H1 (cell line): ENCODE results near the gene CASP4. TPM values are rescaled to one million over a fixed set of nuclear protein-coding genes. Genes with fewer than 3 reads are reported as not detected.

Experiments
- CTCF ChIA-PET: fragments of 300-600 bp; sonication (Branson Sonifier 250); formaldehyde crosslinking; loops from one replicate; lab custom pipeline; 2021; ENCODE audit not compliant: partially characterized antibody; lab: Charles Lee
- POLR2A ChIA-PET: fragments of 300-600 bp; sonication (Branson Sonifier 250); formaldehyde crosslinking; loops from one replicate; lab custom pipeline; 2021; ENCODE audit warnings: inconsistent platforms; ENCODE audit not compliant: partially characterized antibody; lab: Charles Lee
- DNase-seq, 2 experiments: peaks; one replicate each; pipeline versions ENCODE4 v3.0.0 to v3.0.0-alpha.2; 2010 to 2022; ENCODE audit warnings: low spot score in 2 of 2, low read depth in 1 of 2, mixed read lengths in 1 of 2
- FAIRE-seq: peaks from 2 replicates; lab custom pipeline; 2011; peaks lifted over from hg19 to GRCh38; lab: Jason Lieb, UNC
- H2AFZ ChIP-seq: 2 replicates; pipeline ENCODE4 v1.8.1; 2012; ENCODE audit warnings: low read length, inconsistent platforms
- H2AK5ac ChIP-seq: 2 replicates; pipeline ENCODE4 v1.6.1; 2013; ENCODE audit warnings: low read depth, low read length
- H2BK120ac ChIP-seq: replicated peaks from 2 replicates; pipeline ENCODE3; 2013; ENCODE audit warnings: low read depth, low read length, inconsistent platforms
- H2BK12ac ChIP-seq: 2 replicates; pipeline ENCODE4 v1.6.1; 2013; ENCODE audit warnings: low read depth, low read length
- H2BK15ac ChIP-seq: 2 replicates; pipeline ENCODE4 v1.6.1; 2013; ENCODE audit warnings: low read length
- H2BK20ac ChIP-seq: 2 replicates; pipeline ENCODE4 v1.6.1; 2013; ENCODE audit warnings: low read length
- H2BK5ac ChIP-seq: 2 replicates; pipeline ENCODE4 v1.6.1; 2013; ENCODE audit warnings: low read depth, low read length
- H3K14ac ChIP-seq: 2 replicates; pipeline ENCODE4 v1.6.1; 2013; ENCODE audit warnings: inconsistent platforms; ENCODE audit not compliant: insufficient read length
- H3K18ac ChIP-seq: 2 replicates; pipeline ENCODE4 v1.6.1; 2013; ENCODE audit warnings: low read length; ENCODE audit errors: extremely low read depth
- H3K23ac ChIP-seq: 2 replicates; pipeline ENCODE4 v1.6.1; 2013; ENCODE audit warnings: inconsistent platforms; ENCODE audit not compliant: insufficient read length
- H3K23me2 ChIP-seq: 2 replicates; pipeline ENCODE4 v1.6.1; 2013; ENCODE audit warnings: low read depth, low read length
- H3K27ac ChIP-seq: 2 replicates; pipeline ENCODE4 v1.6.1; 2011; ENCODE audit warnings: low read depth, low read length, inconsistent platforms
- H3K27me3 ChIP-seq, 4 experiments: replicated peaks in 1 of 4; 1 replicate in 1 of 4; 2 replicates in 3 of 4; pipeline versions ENCODE4 v1.6.1 to v1.8.1; 2011 to 2013; ENCODE audit warnings: low read length in 3 of 4, mild to moderate bottlenecking in 3 of 4, inconsistent platforms in 2 of 4, mixed read lengths in 2 of 4, moderate library complexity in 1 of 4; ENCODE audit not compliant: control insufficient read depth in 3 of 4, insufficient read depth in 3 of 4; ENCODE audit errors: extremely low read depth in 1 of 4
- H3K36me3 ChIP-seq, 4 experiments: 2 replicates each; pipeline versions ENCODE4 v1.6.1 to v1.8.1; 2011 to 2013; ENCODE audit warnings: mild to moderate bottlenecking in 4 of 4, low read length in 3 of 4, moderate library complexity in 2 of 4, control low read depth in 1 of 4, inconsistent platforms in 1 of 4; ENCODE audit not compliant: insufficient read depth in 4 of 4, control insufficient read depth in 2 of 4
- H3K4ac ChIP-seq: replicated peaks from 2 replicates; pipeline ENCODE3; 2013; ENCODE audit warnings: low read length, low read depth, mixed read lengths, inconsistent platforms; ENCODE audit not compliant: insufficient read length
- H3K4me1 ChIP-seq, 4 experiments: replicated peaks in 1 of 4; 1 replicate in 1 of 4; 2 replicates in 3 of 4; pipeline versions ENCODE4 v1.6.1 to v1.8.1; 2011 to 2013; ENCODE audit warnings: low read length in 3 of 4, inconsistent platforms in 2 of 4, mixed read lengths in 1 of 4; ENCODE audit not compliant: insufficient read depth in 4 of 4, control insufficient read depth in 3 of 4
- H3K4me2 ChIP-seq, 2 experiments: 2 replicates each; pipeline versions ENCODE4 v1.6.1 to v1.8.1; 2011 to 2013; ENCODE audit warnings: low read depth in 2 of 2, low read length in 2 of 2, control low read depth in 1 of 2, inconsistent platforms in 1 of 2, mild to moderate bottlenecking in 1 of 2; ENCODE audit not compliant: insufficient read depth in 1 of 2
- H3K4me3 ChIP-seq, 4 experiments: fragments of 200-600, 300-600 bp in 1 of 4; sonication (generic), shearing (Covaris generic), sonication (Bioruptor Twin) in 1 of 4; 2 replicates each; pipeline versions ENCODE4 v1.5.1 to v1.8.1; 2011 to 2016; ENCODE audit warnings: low read length in 4 of 4, low read depth in 3 of 4, control low read depth in 2 of 4, inconsistent platforms in 2 of 4, mild to moderate bottlenecking in 2 of 4, mixed read lengths in 1 of 4, moderate library complexity in 1 of 4; ENCODE audit not compliant: insufficient read depth in 2 of 4; ENCODE audit errors: extremely low read depth in 1 of 4
- H3K56ac ChIP-seq: replicated peaks from 2 replicates; pipeline ENCODE3; 2013; ENCODE audit warnings: low read depth, mild to moderate bottlenecking, mixed read lengths, low read length, inconsistent platforms; ENCODE audit not compliant: insufficient read length
- H3K79me1 ChIP-seq: 2 replicates; pipeline ENCODE4 v1.6.1; 2013; ENCODE audit warnings: low read depth, low read length, control low read depth
- H3K79me2 ChIP-seq, 2 experiments: 2 replicates each; pipeline versions ENCODE4 v1.6.1 to v1.8.1; 2012 to 2013; ENCODE audit warnings: low read length in 2 of 2, mild to moderate bottlenecking in 2 of 2, inconsistent platforms in 1 of 2; ENCODE audit not compliant: insufficient read depth in 2 of 2, control insufficient read depth in 1 of 2
- H3K9ac ChIP-seq, 4 experiments: replicated peaks in 1 of 4; 1 replicate in 1 of 4; 2 replicates in 3 of 4; pipeline versions ENCODE4 v1.6.1 to v1.8.1; 2011 to 2013; ENCODE audit warnings: low read depth in 3 of 4, low read length in 3 of 4, control low read depth in 2 of 4, mild to moderate bottlenecking in 2 of 4, moderate library complexity in 2 of 4, inconsistent platforms in 1 of 4; ENCODE audit errors: extremely low read depth in 1 of 4
- H3K9me3 ChIP-seq, 2 experiments: 2 replicates each; pipeline versions ENCODE4 v1.6.1 to v1.8.1; 2012 to 2013; ENCODE audit warnings: mild to moderate bottlenecking in 2 of 2, moderate library complexity in 2 of 2, control low read depth in 1 of 2, inconsistent platforms in 1 of 2, low read depth in 1 of 2, low read length in 1 of 2, mixed read lengths in 1 of 2; ENCODE audit not compliant: insufficient read depth in 2 of 2
- H4K20me1 ChIP-seq, 2 experiments: replicated peaks in 1 of 2; 2 replicates each; pipeline versions ENCODE3 to v1.8.1; 2011 to 2013; ENCODE audit warnings: inconsistent platforms in 2 of 2, low read length in 2 of 2, mild to moderate bottlenecking in 1 of 2; ENCODE audit not compliant: insufficient read depth in 2 of 2, control insufficient read depth in 1 of 2
- H4K5ac ChIP-seq: 2 replicates; pipeline ENCODE4 v1.6.1; 2013; ENCODE audit warnings: low read length, low read depth, mixed read lengths, inconsistent platforms; ENCODE audit not compliant: insufficient read length
- H4K8ac ChIP-seq: 2 replicates; pipeline ENCODE4 v1.8.0; 2013; ENCODE audit warnings: mild to moderate bottlenecking, moderate library complexity, low read length, inconsistent platforms; ENCODE audit not compliant: insufficient read depth; ENCODE audit errors: extremely low read depth
- H4K91ac ChIP-seq: replicated peaks from 2 replicates; pipeline ENCODE3; 2013; ENCODE audit warnings: low read length, mixed read lengths, inconsistent platforms; ENCODE audit not compliant: insufficient read length
- CBX5 ChIP-seq: fragments of 300-800, 300-1000 bp; sonication (generic); IDR thresholded peaks from 2 replicates; pipeline ENCODE4 v1.7.1; 2016; ENCODE audit warnings: antibody characterized with exemption, low read length, low read depth
- EP300 ChIP-seq, 2 experiments: IDR thresholded peaks; 1 replicate in 1 of 2; 2 replicates in 1 of 2; pipeline ENCODE4 v1.6.1; 2011 to 2012; ENCODE audit warnings: low read depth in 2 of 2, low read length in 2 of 2, mild to moderate bottlenecking in 2 of 2, borderline replicate concordance in 1 of 2, inconsistent platforms in 1 of 2, moderate library complexity in 1 of 2
- GABPA ChIP-seq: IDR thresholded peaks from 2 replicates; pipeline ENCODE4 v1.6.1; 2011; ENCODE audit warnings: mild to moderate bottlenecking, low read length, moderate library complexity, borderline replicate concordance; ENCODE audit not compliant: insufficient read depth
- KDM4A ChIP-seq: IDR thresholded peaks from one replicate; pipeline ENCODE4 v1.7.1; 2012; ENCODE audit warnings: low read depth, mild to moderate bottlenecking, moderate library complexity, low read length, inconsistent platforms; ENCODE audit not compliant: severe bottlenecking
- MAFK ChIP-seq: IDR thresholded peaks from 2 replicates; pipeline ENCODE4 v1.6.1; 2012; ENCODE audit warnings: low read depth, mild to moderate bottlenecking, improper control_type of control experiment, low read length
- PHF8 ChIP-seq: fragments of 200-600 bp; sonication (generic); conservative IDR thresholded peaks from 2 replicates; pipeline ENCODE4 v1.7.1; 2012; ENCODE audit warnings: low read depth, mild to moderate bottlenecking, inconsistent platforms, low read length, moderate library complexity
- POLR2AphosphoS5 ChIP-seq: IDR thresholded peaks from 2 replicates; pipeline ENCODE4 v1.6.1; 2011; ENCODE audit warnings: low read depth, low read length
- SIX5 ChIP-seq: IDR thresholded peaks from 2 replicates; pipeline ENCODE4 v1.6.1; 2011; ENCODE audit warnings: mild to moderate bottlenecking, low read depth, low read length
- SP4 ChIP-seq: IDR thresholded peaks from 2 replicates; pipeline ENCODE4 v1.6.1; 2012; ENCODE audit warnings: low read length, inconsistent platforms
- WGBS, 2 experiments: shearing (Covaris generic) in 1 of 2; methylation state at CpG; one replicate each; pipeline versions ENCODE4 v1.1.6 to v1.1.7; 2013 to 2015; ENCODE audit warnings: low lambda C conversion rate in 2 of 2, mixed read lengths in 2 of 2, inconsistent platforms in 1 of 2, low coverage in 1 of 2, missing lambda C conversion rate in 1 of 2; ENCODE audit not compliant: insufficient replicate concordance in 2 of 2, insufficient coverage in 1 of 2, insufficient read length in 1 of 2; ENCODE audit errors: extremely low coverage in 1 of 2, missing lambda C conversion rate in 1 of 2; 5-methylcytosine and 5-hydroxymethylcytosine counted together
- polyA plus RNA-seq, 7 experiments: library from polyadenylated mRNA; depleted of rRNA in 3 of 7; stranded (reverse) in 5 of 7; unstranded in 2 of 7; fragments of >200 nt in 5 of 7; fragments of 200-250 nt in 2 of 7; gene quantifications; 1 replicate in 5 of 7; 2 replicates in 1 of 7; 4 replicates in 1 of 7; pipeline versions ENCODE4 v1.2.1 to v1.2.3, GENCODE V29; 2011 to 2013; ENCODE audit warnings: missing spikeins in 2 of 7, mixed read lengths in 2 of 7
- total RNA-seq: library from RNA; stranded (reverse); fragmentation: NEBNext Ultra II Directional; extraction: Animal tissue kit (Norgen Biotek cat#: 25700); gene quantifications from 2 replicates; pipeline ENCODE4 v1.2.1, GENCODE V29; 2021
- TF ChIP-seq, protein P1 (sequence below): IDR thresholded peaks from 2 replicates; pipeline ENCODE4 v1.6.1; 2012; ENCODE audit warnings: low read length, inconsistent platforms
- TF ChIP-seq, protein P2 (sequence below): IDR thresholded peaks from 2 replicates; pipeline ENCODE4 v1.6.1; 2012; ENCODE audit warnings: inconsistent platforms

CASP4 gene
- total and polyA plus RNA-seq, 2 of the 8 experiments (the other 6 are each of a cell fraction or from before 2014, with no cell fraction given), result 0.09 TPM; not detected in 1

DNA sequence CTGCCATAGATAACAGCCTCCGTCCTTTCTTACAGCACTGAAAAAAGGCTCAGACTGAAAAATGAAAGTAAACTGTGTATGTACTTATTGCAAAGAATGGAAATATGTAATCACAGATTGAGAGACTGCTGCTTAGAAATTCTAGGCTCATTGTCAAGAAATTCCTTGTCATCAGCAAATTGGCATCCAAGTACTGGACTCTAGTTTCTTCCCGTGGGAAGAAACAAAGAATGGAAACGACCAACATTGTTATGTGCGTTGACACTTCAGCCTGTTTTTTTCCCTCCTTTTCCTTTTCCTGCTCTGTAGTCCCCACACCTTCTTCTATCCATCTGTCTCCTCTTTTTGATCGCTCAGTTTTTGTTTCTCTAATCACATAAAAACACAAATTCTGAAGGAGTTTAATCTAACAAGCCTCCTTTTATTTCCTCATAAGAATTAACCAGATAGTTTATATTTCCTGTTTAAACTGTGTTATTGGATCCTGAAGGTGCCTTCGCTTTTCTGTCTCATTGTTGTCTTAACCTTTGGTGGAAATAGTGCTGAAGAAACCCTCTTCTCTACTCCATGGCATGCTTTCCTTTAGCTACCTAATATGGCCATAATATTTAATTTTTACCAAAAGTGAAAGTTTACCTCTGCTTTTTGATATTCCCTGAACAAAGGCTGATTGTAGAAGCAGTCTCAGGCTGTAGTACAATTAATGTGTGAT lies 50.1 kb downstream of the CASP4 start:
- Histone ChIP-seq H3K27ac (no peak overlapping the region), H2BK5ac (no peak overlapping the region), H4K5ac (no peak overlapping the region), H3K56ac (no peak overlapping the region), H2BK15ac (no peak overlapping the region), H3K4me3 (no peak overlapping the region), H3K9ac (no peak overlapping the region), H3K79me2 (no peaks in the 10 kb centered on the region), H3K4me1 (no peaks in the 10 kb centered on the region), H3K36me3 (no peaks in the 10 kb centered on the region), H4K91ac (no peak overlapping the region), H3K18ac (no peak overlapping the region), H3K23me2 (no peaks in the 10 kb centered on the region), H3K4me2 (no peak overlapping the region), H3K23ac (no peak overlapping the region), H3K14ac (no peak overlapping the region), H4K20me1 (no peaks in the 10 kb centered on the region), H4K8ac (no peak overlapping the region), H3K4ac (no peak overlapping the region), H3K27me3 (no peaks in the 10 kb centered on the region), H3K9me3 (no peaks in the 10 kb centered on the region), H2BK20ac (no peak overlapping the region), H2AFZ (no peak overlapping the region), H2BK120ac (no peak overlapping the region), H2AK5ac (no peak overlapping the region), H3K79me1 (no peaks in the 10 kb centered on the region), H2BK12ac (no peak overlapping the region)
- WGBS, 2 experiments, result 92% methylated on average over 6 of the region's 6 CpGs; no CpG with 5 or more reads in 1 of the 2 experiments
- no peak for DNase-seq
- FAIRE-seq, result no peak
- ChIA-PET POLR2A (interaction anchor here (0.7 kb wide), 1 partner anchor 1069 kb away, joined by 3 read pairs; no protein-coding TSS in a partner anchor), CTCF (interaction anchor here (0.9 kb wide), 1 partner anchor 9 kb away, joined by 3 read pairs; no protein-coding TSS in a partner anchor)
- TF ChIP-seq EP300 (IDR thresholded peaks at IDR 0.05; ENCODE audit: borderline replicate concordance in 1 of 2, low read depth in 2 of 2, low read length in 2 of 2) (no peak), MAFK (no peak), POLR2AphosphoS5 (no peak), KDM4A (no peak), CBX5 (no peak), PHF8 (no peak), GABPA (no peak), SIX5 (no peak), SP4 (no peak)
- TF ChIP-seq, protein P1, sequence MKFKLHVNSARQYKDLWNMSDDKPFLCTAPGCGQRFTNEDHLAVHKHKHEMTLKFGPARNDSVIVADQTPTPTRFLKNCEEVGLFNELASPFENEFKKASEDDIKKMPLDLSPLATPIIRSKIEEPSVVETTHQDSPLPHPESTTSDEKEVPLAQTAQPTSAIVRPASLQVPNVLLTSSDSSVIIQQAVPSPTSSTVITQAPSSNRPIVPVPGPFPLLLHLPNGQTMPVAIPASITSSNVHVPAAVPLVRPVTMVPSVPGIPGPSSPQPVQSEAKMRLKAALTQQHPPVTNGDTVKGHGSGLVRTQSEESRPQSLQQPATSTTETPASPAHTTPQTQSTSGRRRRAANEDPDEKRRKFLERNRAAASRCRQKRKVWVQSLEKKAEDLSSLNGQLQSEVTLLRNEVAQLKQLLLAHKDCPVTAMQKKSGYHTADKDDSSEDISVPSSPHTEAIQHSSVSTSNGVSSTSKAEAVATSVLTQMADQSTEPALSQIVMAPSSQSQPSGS, result no peak
- TF ChIP-seq, protein P2, sequence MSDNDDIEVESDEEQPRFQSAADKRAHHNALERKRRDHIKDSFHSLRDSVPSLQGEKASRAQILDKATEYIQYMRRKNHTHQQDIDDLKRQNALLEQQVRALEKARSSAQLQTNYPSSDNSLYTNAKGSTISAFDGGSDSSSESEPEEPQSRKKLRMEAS, result no peak
